Esophagus muscularis mucosa (tissue), 4 donors: ENCODE results near the gene ADCY10.

ENCODE experiments used
- EP300 ChIP-seq: sonication (generic); formaldehyde crosslinking; IDR thresholded peaks from one replicate; pipeline ENCODE4 v1.6.1; 2017; ENCODE audit warnings: antibody characterized with exemption
- POLR2A ChIP-seq: fragments of 450-650 bp; IDR thresholded peaks from one replicate; pipeline ENCODE4 v1.6.1; 2017; ENCODE audit warnings: antibody characterized with exemption, moderate library complexity, mild to moderate bottlenecking, low read depth
- POLR2AphosphoS5 ChIP-seq, 2 donors: sonication (generic); formaldehyde crosslinking; IDR thresholded peaks; one replicate each; pipeline ENCODE4 v1.6.1; 2017; ENCODE audit warnings: antibody characterized with exemption in 2 of 2
- TF ChIP-seq, protein P1 (sequence below), 3 experiments: fragments of 200-600 bp in 2 of 3; fragments of 450-650 bp in 1 of 3; sonication (generic) in 2 of 3; IDR thresholded peaks; one replicate each; pipeline ENCODE4 v1.5.1; 2017 to 2019; ENCODE audit warnings: antibody characterized with exemption in 3 of 3, mild to moderate bottlenecking in 2 of 3, moderate library complexity in 1 of 3

DNA sequence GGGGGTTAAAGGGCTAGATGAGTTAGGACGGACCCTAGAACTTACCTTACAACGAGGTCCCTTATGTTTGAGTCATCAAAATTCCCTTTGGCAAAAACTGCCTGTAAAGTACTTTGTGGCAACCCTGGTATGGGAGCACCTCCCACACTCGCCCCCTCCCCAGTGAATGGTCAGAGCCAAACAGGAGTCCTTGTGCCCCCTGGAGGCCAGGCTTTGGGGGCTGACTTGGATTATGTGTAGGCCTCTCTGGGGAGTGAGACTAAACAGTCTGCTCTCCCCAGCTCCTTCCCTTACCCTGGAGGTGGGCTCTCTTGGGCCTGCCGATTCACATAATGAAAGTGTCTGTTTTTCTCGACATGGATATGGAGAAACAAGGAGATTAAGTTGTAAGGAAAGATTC, 81.2 kb downstream of the ADCY10 start:
- TF ChIP-seq, protein P1, sequence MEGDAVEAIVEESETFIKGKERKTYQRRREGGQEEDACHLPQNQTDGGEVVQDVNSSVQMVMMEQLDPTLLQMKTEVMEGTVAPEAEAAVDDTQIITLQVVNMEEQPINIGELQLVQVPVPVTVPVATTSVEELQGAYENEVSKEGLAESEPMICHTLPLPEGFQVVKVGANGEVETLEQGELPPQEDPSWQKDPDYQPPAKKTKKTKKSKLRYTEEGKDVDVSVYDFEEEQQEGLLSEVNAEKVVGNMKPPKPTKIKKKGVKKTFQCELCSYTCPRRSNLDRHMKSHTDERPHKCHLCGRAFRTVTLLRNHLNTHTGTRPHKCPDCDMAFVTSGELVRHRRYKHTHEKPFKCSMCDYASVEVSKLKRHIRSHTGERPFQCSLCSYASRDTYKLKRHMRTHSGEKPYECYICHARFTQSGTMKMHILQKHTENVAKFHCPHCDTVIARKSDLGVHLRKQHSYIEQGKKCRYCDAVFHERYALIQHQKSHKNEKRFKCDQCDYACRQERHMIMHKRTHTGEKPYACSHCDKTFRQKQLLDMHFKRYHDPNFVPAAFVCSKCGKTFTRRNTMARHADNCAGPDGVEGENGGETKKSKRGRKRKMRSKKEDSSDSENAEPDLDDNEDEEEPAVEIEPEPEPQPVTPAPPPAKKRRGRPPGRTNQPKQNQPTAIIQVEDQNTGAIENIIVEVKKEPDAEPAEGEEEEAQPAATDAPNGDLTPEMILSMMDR (IDR thresholded peaks at IDR 0.05), result no peak
- TF ChIP-seq POLR2AphosphoS5 (IDR thresholded peaks at IDR 0.05) (no peak), POLR2A (no peak), EP300 (no peak)
